A549 treated with DMSO at 1 μM for 4 hours (cell line): ENCODE measurements around the gene EEIG1. TPM values are rescaled to one million over a fixed set of nuclear protein-coding genes. Genes with fewer than 3 reads are reported as not detected.

Experiments
- total RNA-seq: library from RNA; stranded (reverse); fragments of 200-300 nt; extraction: Qiagen RNA extraction; gene quantifications from 5 replicates; pipeline ENCODE4 v1.2.3, GENCODE V29; 2022; ENCODE audit warnings: low read depth

Gene EEIG1
- total RNA-seq: 68.8 to 103 TPM (median 83.0 TPM) in 5 replicates

GRCh38 chr9:127980706-127981558, at the start of gene EEIG1:
Gene EEIG1, minus strand, starts transcription at chr9:127980989. Its CDS starts 852 bp downstream, at chr9:127980137.

GRCh38 chr9:127937388-127938297, 43.1 kb downstream of the EEIG1 start, which contains the start of gene DPM2:
Gene DPM2, minus strand, starts transcription at chr9:127937854. Its CDS starts 34 bp downstream, at chr9:127937820.

Other genes starting within 250 kb of the EEIG1 start
- 10.2 to 14.7 TPM (median 13.1 TPM) in 5 replicates for gene TOR2A, start 245.7 kb downstream of the EEIG1 start, total RNA-seq
- 0.07 to 0.17 TPM (median 0.16 TPM) in 4 of 5 replicates, not detected in the other for gene SH2D3C, start 202.3 kb downstream of the EEIG1 start, total RNA-seq
- gene CDK9, start 195.0 kb downstream of the EEIG1 start, total RNA-seq: 44.7 to 54.0 TPM (median 46.4 TPM) in 5 replicates
- gene FPGS, start 178.1 kb downstream of the EEIG1 start, total RNA-seq: 46.1 to 53.7 TPM (median 48.9 TPM) in 5 replicates
- 0.09 to 0.34 TPM (median 0.14 TPM) in 5 replicates for gene ENG, start 126.3 kb downstream of the EEIG1 start, total RNA-seq
- gene AK1, start 103.3 kb downstream of the EEIG1 start, total RNA-seq: 41.4 to 79.4 TPM (median 65.1 TPM) in 5 replicates
- gene ST6GALNAC6, start 81.4 kb downstream of the EEIG1 start, total RNA-seq: 21.8 to 27.1 TPM (median 24.2 TPM) in 5 replicates
- 17.1 to 25.6 TPM (median 20.9 TPM) in 5 replicates for gene ST6GALNAC4, start 63.9 kb downstream of the EEIG1 start, total RNA-seq
- 2.0 to 2.6 TPM (median 2.1 TPM) in 5 replicates for gene PIP5KL1, start 50.2 kb downstream of the EEIG1 start, total RNA-seq
- gene DPM2, start 43.1 kb downstream of the EEIG1 start, total RNA-seq: 40.9 to 50.0 TPM (median 44.0 TPM) in 5 replicates
- 4.3 to 8.2 TPM (median 7.0 TPM) in 5 replicates for gene NAIF1, start 86.3 kb upstream of the EEIG1 start, total RNA-seq
- 8.0 to 10.0 TPM (median 8.7 TPM) in 5 replicates for gene SLC25A25, start 87.2 kb upstream of the EEIG1 start, total RNA-seq
- 77.0 to 110 TPM (median 89.7 TPM) in 5 replicates for gene PTGES2, start 146.7 kb upstream of the EEIG1 start, total RNA-seq
- 2.2 to 6.1 TPM (median 3.3 TPM) in 5 replicates for gene LCN2, start 168.5 kb upstream of the EEIG1 start, total RNA-seq
- gene BBLN, start 179.3 kb upstream of the EEIG1 start, total RNA-seq: 35.7 to 64.3 TPM (median 54.3 TPM) in 5 replicates
- 73.1 to 102 TPM (median 85.4 TPM) in 5 replicates for gene CIZ1, start 210.6 kb upstream of the EEIG1 start, total RNA-seq
- gene DNM1, start 222.4 kb upstream of the EEIG1 start, total RNA-seq: 81.5 to 103 TPM (median 88.2 TPM) in 5 replicates